ENCODE results near the gene SNX8. TPM values are rescaled to one million over a fixed set of nuclear protein-coding genes. Genes with fewer than 3 reads are reported as not detected.

The SNX8 gene
- total and polyA plus RNA-seq, 2 of the 4 experiments (the other 2 are of a cell fraction) = 7.7 to 55.9 TPM

GRCh38 chr7:2237109-2237602 is 77.1 kb downstream of the SNX8 start:
- no peak overlapping the region for H3K56ac ChIP-seq (ENCODE audit: extremely low read depth, insufficient read depth, low read length)
- no peak overlapping the region for H4K91ac ChIP-seq (ENCODE audit: insufficient read depth, low read depth, low read length)
- DNase-seq (no peak), ATAC-seq (ENCODE audit: low read depth) (no peak)
- dilution Hi-C loops (cut with HindIII; ENCODE audit: low sequenced_read_pairs, unreplicated experiment) = no loop called here
- 97% methylated on average over 9 of the region's 12 CpGs; no CpG with 5 or more reads in 1 of the 2 experiments for WGBS, 2 experiments (ENCODE audit: extremely low coverage in 2 of 2, insufficient read length in 1 of 2)
- H4K20me1 ChIP-seq (ENCODE audit: insufficient read depth, low read length) = peaks cover 7% of the 10 kb centered on the region; the same call in 1 of the 2 replicates
- H3K9me3 ChIP-seq (ENCODE audit: control insufficient read depth, insufficient read depth, low read length) = no peaks in the 10 kb centered on the region
- no peak overlapping the region for H3K9ac ChIP-seq (ENCODE audit: low read depth, low read length)
- TF ChIP-seq ELK1 (IDR thresholded peaks at IDR 0.05; ENCODE audit: borderline replicate concordance, low read depth, low read length) = no peak
- TF ChIP-seq MXI1 (IDR thresholded peaks at IDR 0.05; ENCODE audit: borderline replicate concordance, low read depth, low read length) = no peak
- TF ChIP-seq RCOR1 (IDR thresholded peaks at IDR 0.05; ENCODE audit: insufficient replicate concordance, low read length) = no peak
- no peak for TF ChIP-seq POLR2A (IDR thresholded peaks at IDR 0.05; ENCODE audit: low read depth, low read length)
- no peak for TF ChIP-seq BHLHE40 (IDR thresholded peaks at IDR 0.05; ENCODE audit: low read depth, low read length)
- TF ChIP-seq MAZ (IDR thresholded peaks at IDR 0.05; ENCODE audit: borderline replicate concordance, low read depth, low read length) = no peak
- TF ChIP-seq FOS (IDR thresholded peaks at IDR 0.05; ENCODE audit: low read depth, low read length) = no peak
- no peak for TF ChIP-seq CHD1 (IDR thresholded peaks at IDR 0.05; ENCODE audit: low read depth, low read length)
- TF ChIP-seq USF2 (IDR thresholded peaks at IDR 0.05; ENCODE audit: low read depth, low read length) = no peak
- TF ChIP-seq NFE2L2 (IDR thresholded peaks at IDR 0.05; ENCODE audit: low read depth, low read length) = no peak
- no peak for TF ChIP-seq RFX5 (IDR thresholded peaks at IDR 0.05; ENCODE audit: low read depth, low read length)
- no peak for TF ChIP-seq MAFK (IDR thresholded peaks at IDR 0.05; ENCODE audit: low read depth, low read length)
- no peak for TF ChIP-seq SMC3 (IDR thresholded peaks at IDR 0.05; ENCODE audit: low read depth, low read length)
- TF ChIP-seq RAD21 (IDR thresholded peaks at IDR 0.05; ENCODE audit: low read length) = no peak
- TF ChIP-seq CEBPB (IDR thresholded peaks at IDR 0.05; ENCODE audit: low read depth, low read length) = no peak
- no peak overlapping the region for H2BK120ac ChIP-seq (ENCODE audit: low read depth, low read length)
- H2BK5ac ChIP-seq (ENCODE audit: low read depth, low read length, poor library complexity, severe bottlenecking) = no peak overlapping the region
- POLR2A ChIA-PET (ENCODE audit: unreplicated experiment) = no interaction called here
- H3K23ac ChIP-seq (ENCODE audit: low read depth, low read length) = no peak overlapping the region
- no peak overlapping the region for H2AK5ac ChIP-seq (ENCODE audit: low read depth, low read length)
- no peak overlapping the region for H4K8ac ChIP-seq (ENCODE audit: low read depth in 2 of 2, low read length in 2 of 2)
- CTCF ChIA-PET = no interaction called here
- no peak overlapping the region for H2BK20ac ChIP-seq (ENCODE audit: low read depth, low read length)
- BruUV-seq (replicated peaks) = no TSS peak
- H3K18ac ChIP-seq (ENCODE audit: low read depth, low read length) = no peak overlapping the region
- no peak overlapping the region for H3K4ac ChIP-seq (ENCODE audit: low read depth, low read length)
- H3K79me1 ChIP-seq (ENCODE audit: low read depth in 1 of 2, low read length in 2 of 2) = peaks cover 24 to 36% of the 10 kb centered on the region in 2 experiments
- in situ Hi-C loops (cut with MboI; ENCODE audit: low sequenced_read_pairs) = loop anchor here (5.0 kb wide), 1 partner anchor 110 kb away; no protein-coding TSS in a partner anchor
- H3K36me3 ChIP-seq (ENCODE audit: control insufficient read depth, insufficient read depth, low read length) = peaks cover 32% of the 10 kb centered on the region
- H3K4me2 ChIP-seq (ENCODE audit: low read depth, low read length) = no peak overlapping the region
- intact Hi-C loops (cut with micrococcal nuclease) = no loop called here
- no peak overlapping the region for H2AK9ac ChIP-seq (replicated peaks; ENCODE audit: low read depth, low read length, poor library complexity)
- H2AFZ ChIP-seq (replicated peaks; ENCODE audit: low read length, poor library complexity) = no peak overlapping the region
- H3K27ac ChIP-seq (ENCODE audit: insufficient read depth, low read length) = no peak overlapping the region
- H4K5ac ChIP-seq (ENCODE audit: low read depth, low read length) = no peak overlapping the region
- no peak overlapping the region for H3K4me3 ChIP-seq (ENCODE audit: insufficient read depth, low read depth, low read length)
- H3K27me3 ChIP-seq (ENCODE audit: control insufficient read depth, insufficient read depth, low read length) = no peaks in the 10 kb centered on the region
- peaks cover 11% of the 10 kb centered on the region; the same call in 1 of the 2 replicates for H3K9me1 ChIP-seq (ENCODE audit: insufficient read depth, low read length)
- H3K4me1 ChIP-seq (ENCODE audit: control insufficient read depth, insufficient read depth, low read length) = peaks cover 3% of the 10 kb centered on the region
- H2BK15ac ChIP-seq (ENCODE audit: low read depth, low read length) = no peak overlapping the region
- no peak overlapping the region for H3K14ac ChIP-seq (replicated peaks; ENCODE audit: low read depth, low read length)

Data from IMR-90 (cell line).